H9 (cell line): Measurements from ENCODE around the gene SYNE4. TPM values are rescaled to one million over a fixed set of nuclear protein-coding genes. Genes with fewer than 3 reads are reported as not detected.

Experiments used
- DNase-seq: peaks from one replicate; pipeline ENCODE4 v3.0.0-alpha.2; 2017
- H2AFZ ChIP-seq: one replicate; pipeline ENCODE4 v1.6.1; 2013; ENCODE audit warnings: mild to moderate bottlenecking, low read length, control low read depth, moderate library complexity
- H2AK5ac ChIP-seq: 2 replicates; pipeline ENCODE4 v1.6.1; 2013; ENCODE audit warnings: low read length, control low read depth, mixed read lengths; ENCODE audit not compliant: insufficient read length
- H2BK120ac ChIP-seq: one replicate; pipeline ENCODE4 v1.6.1; 2013; ENCODE audit warnings: low read depth, mild to moderate bottlenecking, low read length, control low read depth, inconsistent platforms; ENCODE audit not compliant: poor library complexity, severe bottlenecking
- H2BK12ac ChIP-seq: 2 replicates; pipeline ENCODE4 v1.6.1; 2013; ENCODE audit warnings: low read length, control low read depth, mixed read lengths, low read depth; ENCODE audit not compliant: insufficient read length
- H2BK15ac ChIP-seq: 2 replicates; pipeline ENCODE4 v1.6.1; 2013; ENCODE audit warnings: low read depth, low read length, control low read depth
- H2BK20ac ChIP-seq: one replicate; pipeline ENCODE4 v1.6.1; 2013; ENCODE audit warnings: low read depth, mild to moderate bottlenecking, low read length, control low read depth, inconsistent platforms; ENCODE audit not compliant: poor library complexity, severe bottlenecking
- H2BK5ac ChIP-seq: 2 replicates; pipeline ENCODE4 v1.6.1; 2013; ENCODE audit warnings: low read length, control low read depth, mixed read lengths; ENCODE audit not compliant: insufficient read length
- H3K14ac ChIP-seq: 2 replicates; pipeline ENCODE4 v1.6.1; 2013; ENCODE audit warnings: low read length, control low read depth; ENCODE audit not compliant: insufficient read depth
- H3K18ac ChIP-seq: 2 replicates; pipeline ENCODE4 v1.6.1; 2013; ENCODE audit warnings: low read depth, mild to moderate bottlenecking, mixed read lengths, low read length, control low read depth; ENCODE audit not compliant: insufficient read length
- H3K23ac ChIP-seq: 2 replicates; pipeline ENCODE4 v1.6.1; 2013; ENCODE audit warnings: low read length, control low read depth, mixed read lengths, low read depth; ENCODE audit not compliant: insufficient read length
- H3K23me2 ChIP-seq: 2 replicates; pipeline ENCODE4 v1.6.1; 2013; ENCODE audit warnings: low read depth, mild to moderate bottlenecking, mixed read lengths, low read length, control low read depth; ENCODE audit not compliant: insufficient read length, poor library complexity, severe bottlenecking
- H3K27ac ChIP-seq: 2 replicates; pipeline ENCODE4 v1.5.1; 2013; ENCODE audit warnings: low read length, control low read depth, mixed read lengths, low read depth; ENCODE audit not compliant: insufficient read length
- H3K27me3 ChIP-seq: 2 replicates; pipeline ENCODE4 v1.6.1; 2013; ENCODE audit warnings: low read length, control low read depth, inconsistent platforms; ENCODE audit not compliant: insufficient read depth
- H3K4ac ChIP-seq: 2 replicates; pipeline ENCODE4 v1.6.1; 2013; ENCODE audit warnings: low read depth, mild to moderate bottlenecking, control low read depth, inconsistent platforms, low read length, moderate library complexity
- H3K4me1 ChIP-seq: 2 replicates; pipeline ENCODE4 v1.6.1; 2013; ENCODE audit warnings: low read length, control low read depth, inconsistent platforms; ENCODE audit not compliant: insufficient read depth
- H3K4me2 ChIP-seq: 2 replicates; pipeline ENCODE4 v1.6.1; 2013; ENCODE audit warnings: low read length, control low read depth, mixed read lengths; ENCODE audit not compliant: insufficient read length, insufficient read depth
- H3K56ac ChIP-seq: 2 replicates; pipeline ENCODE4 v1.6.1; 2013; ENCODE audit warnings: low read depth, mild to moderate bottlenecking, mixed read lengths, low read length, control low read depth; ENCODE audit not compliant: insufficient read length
- H3K79me1 ChIP-seq: 2 replicates; pipeline ENCODE4 v1.6.1; 2013; ENCODE audit warnings: low read depth, mild to moderate bottlenecking, moderate library complexity, low read length, control low read depth, inconsistent platforms; ENCODE audit not compliant: insufficient read depth, poor library complexity, severe bottlenecking
- H3K79me2 ChIP-seq: 2 replicates; pipeline ENCODE4 v1.6.1; 2013; ENCODE audit warnings: low read length, control low read depth, inconsistent platforms; ENCODE audit not compliant: insufficient read depth
- H3K9ac ChIP-seq: 2 replicates; pipeline ENCODE4 v1.6.1; 2013; ENCODE audit warnings: low read length, control low read depth, mixed read lengths; ENCODE audit not compliant: insufficient read length; ENCODE audit errors: extremely low read depth
- H3K9me3 ChIP-seq: one replicate; pipeline ENCODE4 v1.6.1; 2013; ENCODE audit warnings: low read depth, low read length, inconsistent platforms; ENCODE audit not compliant: control insufficient read depth
- H3T11ph ChIP-seq: one replicate; pipeline ENCODE4 v1.6.1; 2013; ENCODE audit warnings: mild to moderate bottlenecking, low read length, control low read depth, inconsistent platforms
- H4K20me1 ChIP-seq: one replicate; pipeline ENCODE4 v1.6.1; 2013; ENCODE audit not compliant: control insufficient read depth, insufficient read length, insufficient read depth
- H4K5ac ChIP-seq: 2 replicates; pipeline ENCODE4 v1.6.1; 2013; ENCODE audit warnings: low read depth, mild to moderate bottlenecking, mixed read lengths, low read length, control low read depth; ENCODE audit not compliant: insufficient read length
- H4K8ac ChIP-seq: replicated peaks from 2 replicates; pipeline ENCODE4 v1.6.1; 2013; ENCODE audit warnings: low read length, control low read depth, mixed read lengths, low read depth; ENCODE audit not compliant: insufficient read length
- H4K91ac ChIP-seq: 2 replicates; pipeline ENCODE4 v1.6.1; 2013; ENCODE audit warnings: low read depth, mild to moderate bottlenecking, moderate library complexity, mixed read lengths, low read length, control low read depth; ENCODE audit not compliant: insufficient read length
- H3K27ac Mint-ChIP-seq, 3 experiments: 2 replicates in 2 of 3; 3 replicates in 1 of 3; pipeline ENCODE4 v1.8.0; 2020 to 2021; ENCODE audit warnings: mixed read lengths in 3 of 3, mild to moderate bottlenecking in 1 of 3, moderate library complexity in 1 of 3
- H3K27me3 Mint-ChIP-seq: 2 replicates; pipeline ENCODE4 v1.8.0; 2021; ENCODE audit warnings: low read depth, mild to moderate bottlenecking, moderate library complexity, mixed read lengths
- H3K36me3 Mint-ChIP-seq, 3 experiments: 2 replicates in 2 of 3; 3 replicates in 1 of 3; pipeline ENCODE4 v1.8.0; 2020 to 2021; ENCODE audit warnings: low read depth in 3 of 3, mixed read lengths in 3 of 3; ENCODE audit not compliant: insufficient read depth in 1 of 3
- H3K4me1 Mint-ChIP-seq, 2 experiments: 2 replicates each; pipeline ENCODE4 v1.8.0; 2020; ENCODE audit warnings: mixed read lengths in 2 of 2
- H3K4me3 Mint-ChIP-seq, 2 experiments: 2 replicates in 1 of 2; 3 replicates in 1 of 2; pipeline ENCODE4 v1.8.0; 2020 to 2021; ENCODE audit warnings: mild to moderate bottlenecking in 2 of 2, mixed read lengths in 2 of 2, moderate library complexity in 1 of 2
- H3K9me3 Mint-ChIP-seq, 2 experiments: 2 replicates in 1 of 2; 3 replicates in 1 of 2; pipeline ENCODE4 v1.8.0; 2020; ENCODE audit warnings: mild to moderate bottlenecking in 2 of 2, mixed read lengths in 2 of 2, moderate library complexity in 1 of 2
- WGBS: extraction: QIAGEN DNeasy Blood & Tissue Kit; methylation state at CpG from one replicate; pipeline ENCODE4 v1.1.7; 2013; ENCODE audit warnings: missing lambda C conversion rate, low lambda C conversion rate, mixed read lengths; ENCODE audit not compliant: insufficient read length; ENCODE audit errors: extremely low coverage; 5-methylcytosine and 5-hydroxymethylcytosine counted together
- total RNA-seq: library from RNA; stranded (reverse); gene quantifications from 2 replicates; pipeline ENCODE4 v1.2.1, GENCODE V29; 2021
- TF ChIP-seq, protein P1 (sequence below): fragments of 200-600 bp; sonication (generic); conservative IDR thresholded peaks from 3 replicates; pipeline ENCODE4 v1.8.0; 2021; ENCODE audit warnings: antibody characterized with exemption, mild to moderate bottlenecking

Gene SYNE4
- total RNA-seq, 1 experiment from 2014 or later: 19.2 TPM

DNA sequence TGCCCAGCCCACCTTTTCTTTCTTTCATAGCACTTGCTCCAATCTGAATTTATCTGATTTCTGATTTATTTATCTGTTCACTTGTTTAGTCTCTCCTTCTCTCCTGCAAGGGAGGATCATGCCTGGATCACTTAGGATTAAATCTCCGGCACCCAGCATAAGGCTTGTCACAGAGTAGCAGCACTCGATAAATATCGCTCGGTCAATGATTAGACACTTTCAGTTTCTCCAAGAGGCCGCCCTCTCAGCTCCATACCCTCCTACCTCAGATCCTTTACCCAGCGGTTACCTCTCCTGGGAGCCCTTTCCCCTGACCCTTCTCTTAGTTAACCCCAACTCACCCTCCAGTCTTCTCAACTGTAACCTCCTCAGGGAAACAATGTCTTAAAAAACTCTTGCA is 22.7 kb upstream of the SYNE4 start:
- H2BK15ac ChIP-seq: no peak overlapping the region
- H3K4me2 ChIP-seq: no peak overlapping the region
- no peak overlapping the region for H2BK20ac ChIP-seq
- no peak overlapping the region for H2BK5ac ChIP-seq
- peaks cover 4 to 7% of the 10 kb centered on the region in 2 experiments; a peak in 3 of 4 replicates for H3K4me1 Mint-ChIP-seq
- H4K5ac ChIP-seq: no peak overlapping the region
- no peak overlapping the region for H2BK120ac ChIP-seq
- H2AK5ac ChIP-seq: no peak overlapping the region
- no peak overlapping the region for H3K56ac ChIP-seq
- H4K8ac ChIP-seq: no peak overlapping the region
- peaks cover 12% of the 10 kb centered on the region for H3K23me2 ChIP-seq
- no peak for DNase-seq
- no peak overlapping the region for H3K14ac ChIP-seq
- H3K9ac ChIP-seq: no peak overlapping the region
- no peak overlapping the region for H3K27ac ChIP-seq
- WGBS: no CpG with 5 or more reads among the region's 6 CpGs
- H3K4me3 Mint-ChIP-seq: peak overlapping the region; percentile 35 to 43
- no peaks in the 10 kb centered on the region for H3K27me3 ChIP-seq
- no peaks in the 10 kb centered on the region; a peak in 2 of 5 replicates for H3K9me3 Mint-ChIP-seq
- H2AFZ ChIP-seq: no peak overlapping the region
- no peak overlapping the region for H3K18ac ChIP-seq
- H4K91ac ChIP-seq: no peak overlapping the region
- H3K4ac ChIP-seq: no peak overlapping the region
- no peak overlapping the region for H3T11ph ChIP-seq
- H3K36me3 Mint-ChIP-seq: peaks cover 0 to 19% (median 16%) of the 10 kb centered on the region in 3 experiments; a peak in 4 of 7 replicates
- no peaks in the 10 kb centered on the region for H3K9me3 ChIP-seq
- no peaks in the 10 kb centered on the region for H3K79me1 ChIP-seq
- H4K20me1 ChIP-seq: no peaks in the 10 kb centered on the region
- peak overlapping the region in 1 of 3 experiments; percentile 30; a peak in 1 of 7 replicates for H3K27ac Mint-ChIP-seq
- H2BK12ac ChIP-seq: no peak overlapping the region
- TF ChIP-seq, protein P1, sequence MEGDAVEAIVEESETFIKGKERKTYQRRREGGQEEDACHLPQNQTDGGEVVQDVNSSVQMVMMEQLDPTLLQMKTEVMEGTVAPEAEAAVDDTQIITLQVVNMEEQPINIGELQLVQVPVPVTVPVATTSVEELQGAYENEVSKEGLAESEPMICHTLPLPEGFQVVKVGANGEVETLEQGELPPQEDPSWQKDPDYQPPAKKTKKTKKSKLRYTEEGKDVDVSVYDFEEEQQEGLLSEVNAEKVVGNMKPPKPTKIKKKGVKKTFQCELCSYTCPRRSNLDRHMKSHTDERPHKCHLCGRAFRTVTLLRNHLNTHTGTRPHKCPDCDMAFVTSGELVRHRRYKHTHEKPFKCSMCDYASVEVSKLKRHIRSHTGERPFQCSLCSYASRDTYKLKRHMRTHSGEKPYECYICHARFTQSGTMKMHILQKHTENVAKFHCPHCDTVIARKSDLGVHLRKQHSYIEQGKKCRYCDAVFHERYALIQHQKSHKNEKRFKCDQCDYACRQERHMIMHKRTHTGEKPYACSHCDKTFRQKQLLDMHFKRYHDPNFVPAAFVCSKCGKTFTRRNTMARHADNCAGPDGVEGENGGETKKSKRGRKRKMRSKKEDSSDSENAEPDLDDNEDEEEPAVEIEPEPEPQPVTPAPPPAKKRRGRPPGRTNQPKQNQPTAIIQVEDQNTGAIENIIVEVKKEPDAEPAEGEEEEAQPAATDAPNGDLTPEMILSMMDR: no peak
- H3K4me1 ChIP-seq: no peaks in the 10 kb centered on the region; the same call in 1 of the 2 replicates
- H3K27me3 Mint-ChIP-seq: peaks cover 12% of the 10 kb centered on the region
- H3K79me2 ChIP-seq: no peaks in the 10 kb centered on the region
- H3K23ac ChIP-seq: no peak overlapping the region
